Eye (tissue), 1 donor: ENCODE measurements around the gene CNTROB.
"Not testable (repeated sequence)": the region's sequence is repeated elsewhere in the genome, so short reads cannot be mapped to it uniquely, and the experiment has no call there.

Experiments
- DNase-seq: peaks from one replicate; pipeline ENCODE4 v3.0.0-alpha.2; 2015

The CNTROB gene

GRCh38 chr17:7946441-7946840 is 14.4 kb downstream of the CNTROB start:
- DNase-seq: no peak

GRCh38 chr17:7947651-7948050 is 15.6 kb downstream of the CNTROB start:
- DNase-seq: no peak

GRCh38 chr17:7950578-7950977 is 18.6 kb downstream of the CNTROB start:
- DNase-seq: no peak

GRCh38 chr17:7951143-7951792 is 19.3 kb downstream of the CNTROB start:
- DNase-seq: no peak

- DNase-seq: not testable (repeated sequence)
Observed at GRCh38 chr17:7953266-7953665, 21.3 kb downstream of the CNTROB start.

GRCh38 chr17:7955414-7956227 is 23.6 kb downstream of the CNTROB start:
- no peak for DNase-seq

GRCh38 chr17:7956228-7956965 is 24.4 kb downstream of the CNTROB start:
- DNase-seq: no peak

- DNase-seq: no peak
Observed at GRCh38 chr17:7959503-7960253, 27.7 kb downstream of the CNTROB start.

- DNase-seq: no peak
Observed at GRCh38 chr17:7961421-7961820, 29.4 kb downstream of the CNTROB start.

GRCh38 chr17:7967751-7968150 is 35.7 kb downstream of the CNTROB start:
- no peak for DNase-seq

GRCh38 chr17:7969433-7969832 is 37.4 kb downstream of the CNTROB start:
- no peak for DNase-seq

- DNase-seq: no peak
Observed at GRCh38 chr17:7971651-7972050, 39.6 kb downstream of the CNTROB start.

GRCh38 chr17:7972131-7972785 is 40.3 kb downstream of the CNTROB start:
- no peak for DNase-seq

- no peak for DNase-seq
Observed at GRCh38 chr17:7974638-7975131, 42.7 kb downstream of the CNTROB start.

GRCh38 chr17:7977039-7977438 is 45.0 kb downstream of the CNTROB start:
- DNase-seq: no peak

- no peak for DNase-seq
Observed at GRCh38 chr17:7977805-7978204, 45.8 kb downstream of the CNTROB start.

GRCh38 chr17:7982173-7982572 is 50.2 kb downstream of the CNTROB start:
- no peak for DNase-seq

GRCh38 chr17:7982666-7983065 is 50.7 kb downstream of the CNTROB start:
- DNase-seq: no peak

GRCh38 chr17:7984904-7985303 is 52.9 kb downstream of the CNTROB start:
- DNase-seq: no peak

- no peak for DNase-seq
Observed at GRCh38 chr17:7987112-7987893, 55.3 kb downstream of the CNTROB start.

GRCh38 chr17:7988750-7989178 is 56.8 kb downstream of the CNTROB start:
- peak; percentile 97 for DNase-seq
